ENCODE measurements around the gene ANXA4.

The ANXA4 gene

GRCh38 chr2:69729781-69730180 lies 12.2 kb upstream of the ANXA4 start:
- Histone ChIP-seq H3K9me3 (no peaks in the 10 kb centered on the region), H3K36me3 (no peaks in the 10 kb centered on the region), H3K4me1 (peaks cover 0 to 3% (median 0%) of the 10 kb centered on the region in 4 donors), H3K4me3 (no peak overlapping the region), H3K27me3 (no peaks in the 10 kb centered on the region), H3K27ac (no peak overlapping the region)
- no peak for TF ChIP-seq CTCF (IDR thresholded peaks at IDR 0.05)
- DNase-seq, result no peak
- intact Hi-C loops (cut with DNase I; ENCODE audit: low total_unique reads), result no loop called here

GRCh38 chr2:69731147-69731970 lies 10.6 kb upstream of the ANXA4 start:
- no peaks in the 10 kb centered on the region for H3K27me3 ChIP-seq
- no peaks in the 10 kb centered on the region for H3K9me3 ChIP-seq
- intact Hi-C loops (cut with DNase I; ENCODE audit: low total_unique reads), result no loop called here
- no peak overlapping the region for H3K4me3 ChIP-seq
- no peak overlapping the region for H3K27ac ChIP-seq
- TF ChIP-seq CTCF (IDR thresholded peaks at IDR 0.05), result no peak
- DNase-seq, result no peak
- H3K36me3 ChIP-seq, result no peaks in the 10 kb centered on the region
- no peaks in the 10 kb centered on the region for H3K4me1 ChIP-seq

- H3K4me1 ChIP-seq, result no peaks in the 10 kb centered on the region
- no peak for TF ChIP-seq CTCF (IDR thresholded peaks at IDR 0.05)
- no peak for DNase-seq
- H3K36me3 ChIP-seq, result no peaks in the 10 kb centered on the region
- intact Hi-C loops (cut with DNase I; ENCODE audit: low total_unique reads), result no loop called here
- H3K4me3 ChIP-seq, result no peak overlapping the region
- H3K9me3 ChIP-seq, result no peaks in the 10 kb centered on the region
- no peak overlapping the region for H3K27ac ChIP-seq
- H3K27me3 ChIP-seq, result no peaks in the 10 kb centered on the region
Observed at GRCh38 chr2:69733342-69734034, 8.4 kb upstream of the ANXA4 start.

GRCh38 chr2:69734035-69734611 lies 7.8 kb upstream of the ANXA4 start:
- no peaks in the 10 kb centered on the region for H3K4me1 ChIP-seq
- no peak overlapping the region for H3K27ac ChIP-seq
- no peaks in the 10 kb centered on the region for H3K9me3 ChIP-seq
- DNase-seq, result no peak
- intact Hi-C loops (cut with DNase I; ENCODE audit: low total_unique reads), result no loop called here
- no peaks in the 10 kb centered on the region for H3K27me3 ChIP-seq
- no peak overlapping the region for H3K4me3 ChIP-seq
- no peaks in the 10 kb centered on the region for H3K36me3 ChIP-seq
- no peak for TF ChIP-seq CTCF (IDR thresholded peaks at IDR 0.05)

GRCh38 chr2:69734854-69735544 lies 6.9 kb upstream of the ANXA4 start:
- no peaks in the 10 kb centered on the region for H3K9me3 ChIP-seq
- H3K27ac ChIP-seq, result no peak overlapping the region
- peaks cover 0 to under 1% (median 0%) of the 10 kb centered on the region in 4 donors for H3K4me1 ChIP-seq
- H3K36me3 ChIP-seq, result no peaks in the 10 kb centered on the region
- H3K27me3 ChIP-seq, result no peaks in the 10 kb centered on the region
- DNase-seq, result no peak
- intact Hi-C loops (cut with DNase I; ENCODE audit: low total_unique reads), result no loop called here
- TF ChIP-seq CTCF (IDR thresholded peaks at IDR 0.05), result no peak
- no peak overlapping the region for H3K4me3 ChIP-seq
